Sigmoid colon (tissue), 7 donors: ENCODE measurements around the gene AATF. TPM values are rescaled to one million over a fixed set of nuclear protein-coding genes. Genes with fewer than 3 reads are reported as not detected.

Source experiments
- DNase-seq: peaks from one replicate; pipeline ENCODE4 v3.0.0-alpha.2; 2019
- H3K27ac ChIP-seq, 4 donors: fragments of 200-600 bp; sonication (generic); one replicate each; pipeline ENCODE4 v1.5.1; 2016 to 2019; ENCODE audit warnings: mild to moderate bottlenecking in 1 of 4
- H3K27me3 ChIP-seq, 3 donors: fragments of 200-600 bp; sonication (generic); one replicate each; pipeline ENCODE4 v1.5.1; 2019; ENCODE audit warnings: mild to moderate bottlenecking in 1 of 3
- H3K36me3 ChIP-seq, 4 donors: fragments of 200-600 bp; sonication (generic); one replicate each; pipeline ENCODE4 v1.5.1; 2016 to 2019
- H3K4me1 ChIP-seq, 4 donors: fragments of 200-600 bp; sonication (generic); one replicate each; pipeline ENCODE4 v1.5.1; 2017 to 2019
- H3K4me3 ChIP-seq, 4 donors: fragments of 200-600 bp; sonication (generic); one replicate each; pipeline ENCODE4 v1.5.1; 2017 to 2019; ENCODE audit warnings: mild to moderate bottlenecking in 2 of 4, moderate library complexity in 1 of 4
- H3K9me3 ChIP-seq, 4 donors: fragments of 200-600 bp in 3 of 4; sonication (generic) in 3 of 4; one replicate each; pipeline versions ENCODE4 v1.5.1 to v1.6.1; 2013 to 2019
- CTCF ChIP-seq, 4 experiments: fragments of 450-650 bp in 3 of 4; fragments of 200-600 bp in 1 of 4; IDR thresholded peaks; one replicate each; pipeline ENCODE4 v1.5.1; 2016 to 2019; ENCODE audit warnings: antibody characterized with exemption in 4 of 4, mild to moderate bottlenecking in 3 of 4, moderate library complexity in 2 of 4
- EP300 ChIP-seq, 4 donors: sonication (generic); formaldehyde crosslinking; IDR thresholded peaks; one replicate each; pipeline ENCODE4 v1.6.1; 2017; ENCODE audit warnings: antibody characterized with exemption in 4 of 4
- POLR2A ChIP-seq, 2 donors: fragments of 450-650 bp; IDR thresholded peaks; one replicate each; pipeline ENCODE4 v1.6.1; 2016; ENCODE audit warnings: antibody characterized with exemption in 2 of 2, mild to moderate bottlenecking in 2 of 2, moderate library complexity in 2 of 2
- POLR2AphosphoS5 ChIP-seq, 4 donors: sonication (generic); formaldehyde crosslinking; IDR thresholded peaks; one replicate each; pipeline ENCODE4 v1.6.1; 2017; ENCODE audit warnings: antibody characterized with exemption in 4 of 4
- WGBS, 2 donors: extraction: QIAGEN DNeasy Blood & Tissue Kit; methylation state at CpG; one replicate each; pipeline ENCODE4 v1.1.7; 2013; 5-methylcytosine and 5-hydroxymethylcytosine counted together
- intact Hi-C: fragments of 100-400 bp; cut with DNase I; formaldehyde crosslinking; loops from one replicate; pipeline ENCODE4 v1.15.1; 2023
- polyA plus RNA-seq, 3 donors: library from polyadenylated mRNA; stranded (reverse); fragments of 200-250 nt; gene quantifications; one replicate each; pipeline ENCODE4 v1.2.3, GENCODE V29; 2013
- total RNA-seq, 4 donors: library from RNA; depleted of rRNA; stranded (reverse); fragments of >200 nt; gene quantifications; one replicate each; pipeline ENCODE4 v1.1.0, GENCODE V29; 2016
- donor health status: healthy with polysubstance abuse.
- donor health status: Bipolar disorder and iron deficiency.
- donor health status: healthy.

The AATF gene
- total and polyA plus RNA-seq, 7 donors, result 27.6 to 38.3 (median 33.2) TPM

- Histone ChIP-seq H3K27me3 (peaks cover 2 to 58% (median 11%) of the 10 kb centered on the region in 3 donors), H3K4me1 (no peaks in the 10 kb centered on the region), H3K36me3 (no peaks in the 10 kb centered on the region), H3K9me3 (no peaks in the 10 kb centered on the region), H3K4me3 (no peak overlapping the region), H3K27ac (no peak overlapping the region)
- intact Hi-C loops, result no loop called here
- WGBS, 2 donors, result 30 to 53% methylated on average over 23 of the region's 23 CpGs
- DNase-seq, result no peak
- TF ChIP-seq CTCF (IDR thresholded peaks at IDR 0.05) (no peak), POLR2A (IDR thresholded peaks at IDR 0.05) (no peak), POLR2AphosphoS5 (IDR thresholded peaks at IDR 0.05) (no peak), EP300 (IDR thresholded peaks at IDR 0.05) (no peak)
These were observed 117.0 kb downstream of the AATF start for GRCh38 chr17:37065486-37066321.

- Histone ChIP-seq H3K4me1 (no peaks in the 10 kb centered on the region), H3K27ac (no peak overlapping the region), H3K9me3 (no peaks in the 10 kb centered on the region), H3K4me3 (no peak overlapping the region), H3K27me3 (peaks cover 2 to 58% (median 11%) of the 10 kb centered on the region in 3 donors), H3K36me3 (no peaks in the 10 kb centered on the region)
- intact Hi-C loops, result no loop called here
- 65 to 78% methylated on average over 25 of the region's 25 CpGs for WGBS, 2 donors
- TF ChIP-seq CTCF (IDR thresholded peaks at IDR 0.05) (no peak), POLR2AphosphoS5 (IDR thresholded peaks at IDR 0.05) (no peak), EP300 (IDR thresholded peaks at IDR 0.05) (no peak), POLR2A (IDR thresholded peaks at IDR 0.05) (no peak)
- DNase-seq, result no peak
These were observed 117.8 kb downstream of the AATF start for GRCh38 chr17:37066322-37067255.

GRCh38 chr17:37067555-37068111, 118.9 kb downstream of the AATF start:
- no peaks in the 10 kb centered on the region for H3K4me1 ChIP-seq
- no peak for TF ChIP-seq EP300 (IDR thresholded peaks at IDR 0.05)
- no peak for TF ChIP-seq POLR2AphosphoS5 (IDR thresholded peaks at IDR 0.05)
- no peak overlapping the region for H3K4me3 ChIP-seq
- peaks cover 2 to 54% (median 11%) of the 10 kb centered on the region in 3 donors for H3K27me3 ChIP-seq
- intact Hi-C loops, result no loop called here
- H3K36me3 ChIP-seq, result no peaks in the 10 kb centered on the region
- H3K9me3 ChIP-seq, result no peaks in the 10 kb centered on the region
- DNase-seq, result peak; percentile 69
- no peak overlapping the region for H3K27ac ChIP-seq
- 29 to 64% methylated on average over 13 of the region's 13 CpGs for WGBS, 2 donors

- Histone ChIP-seq H3K9me3 (no peaks in the 10 kb centered on the region), H3K27ac (no peak overlapping the region), H3K27me3 (peaks cover 2 to 49% (median 11%) of the 10 kb centered on the region in 3 donors), H3K4me1 (no peaks in the 10 kb centered on the region), H3K4me3 (no peak overlapping the region), H3K36me3 (no peaks in the 10 kb centered on the region)
- TF ChIP-seq POLR2AphosphoS5 (IDR thresholded peaks at IDR 0.05) (no peak), POLR2A (IDR thresholded peaks at IDR 0.05) (no peak), EP300 (IDR thresholded peaks at IDR 0.05) (no peak), CTCF (IDR thresholded peaks at IDR 0.05) (no peak)
- intact Hi-C loops, result no loop called here
- DNase-seq, result no peak
- 39 to 75% methylated on average over 10 of the region's 10 CpGs for WGBS, 2 donors
These were observed 119.5 kb downstream of the AATF start for GRCh38 chr17:37068266-37068665.
